Esophagus mucosa (tissue), 1 donor: ENCODE measurements around the gene ZNF107. TPM values are rescaled to one million over a fixed set of nuclear protein-coding genes. Genes with fewer than 3 reads are reported as not detected.
"Not testable (repeated sequence)": the region's sequence is repeated elsewhere in the genome, so short reads cannot be mapped to it uniquely, and the experiment has no call there.

ENCODE experiments used
- ATAC-seq: fragments of 200-7000 bp; cut with Tn5 transposase; one replicate; pipeline ENCODE4 v1.9.1; 2020
- total RNA-seq: library from RNA; stranded (reverse); gene quantifications from one replicate; pipeline ENCODE4 v1.2.4, GENCODE V29; 2023
- donor health status: DM: yes; HTN: yes; CAD: no.

The ZNF107 gene
- total RNA-seq, 1 donor from 2014 or later = 2.3 TPM

GRCh38 chr7:64651203-64651602 is 14.7 kb upstream of the ZNF107 start:
- ATAC-seq = peak; percentile 89

GRCh38 chr7:64651632-64652165 is 14.2 kb upstream of the ZNF107 start:
- peak; percentile 5 for ATAC-seq

DNA sequence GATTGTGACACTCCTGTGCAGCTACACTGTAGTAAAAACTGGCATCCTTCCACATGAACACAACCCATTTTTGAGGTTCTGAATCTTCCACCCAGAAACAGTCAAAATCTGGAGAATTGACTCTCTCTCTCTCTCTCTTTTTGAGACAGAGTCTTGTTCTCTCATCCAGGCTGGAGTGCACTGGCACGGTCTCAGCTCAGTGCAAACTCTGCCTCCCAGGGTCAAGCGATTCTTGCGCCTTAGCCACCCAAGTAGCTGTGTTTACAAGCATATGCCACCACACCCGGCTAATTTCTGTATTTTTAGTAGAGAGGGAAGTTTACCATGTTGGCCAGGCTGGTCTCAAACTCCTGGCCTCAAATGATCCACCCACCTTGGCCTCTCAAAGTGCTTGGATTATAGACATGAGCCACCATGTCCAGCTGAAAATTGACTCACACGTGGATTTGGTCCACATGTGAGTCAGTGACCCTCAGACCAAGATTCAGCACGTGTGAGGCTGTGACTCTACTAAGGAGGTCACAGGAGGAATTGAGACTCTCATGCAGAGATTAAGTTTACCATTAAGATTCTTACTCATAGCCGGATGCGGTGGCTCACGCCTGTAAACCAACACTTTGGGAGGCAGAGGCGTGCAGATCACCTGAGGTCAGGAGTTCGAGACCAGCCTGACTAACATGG is 12.1 kb upstream of the ZNF107 start:
- ATAC-seq = no peak

GRCh38 chr7:64654796-64655548 is 11.0 kb upstream of the ZNF107 start:
- no peak for ATAC-seq

DNA sequence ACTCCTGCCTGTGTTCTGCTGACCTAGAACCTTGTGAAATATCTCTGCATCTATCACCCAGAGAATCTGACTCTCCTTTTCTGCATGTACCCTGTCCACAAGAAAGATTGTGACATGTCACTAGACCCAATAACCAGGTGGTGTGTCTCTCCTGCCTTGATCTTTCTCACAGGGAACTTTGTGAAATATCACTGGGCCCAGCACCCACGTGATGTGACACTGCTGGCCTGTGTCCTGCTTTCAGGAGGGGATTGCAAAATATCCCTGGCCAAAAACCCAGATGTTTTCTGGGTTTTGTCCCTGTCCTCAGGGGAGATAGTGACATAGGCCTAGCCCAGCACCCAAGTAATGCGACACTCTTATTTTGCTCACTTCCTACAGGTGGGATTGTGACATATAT is 10.1 kb upstream of the ZNF107 start:
- ATAC-seq = no peak

- ATAC-seq = peak; percentile 88
Measured at GRCh38 chr7:64656489-64656888, 9.4 kb upstream of the ZNF107 start.

DNA sequence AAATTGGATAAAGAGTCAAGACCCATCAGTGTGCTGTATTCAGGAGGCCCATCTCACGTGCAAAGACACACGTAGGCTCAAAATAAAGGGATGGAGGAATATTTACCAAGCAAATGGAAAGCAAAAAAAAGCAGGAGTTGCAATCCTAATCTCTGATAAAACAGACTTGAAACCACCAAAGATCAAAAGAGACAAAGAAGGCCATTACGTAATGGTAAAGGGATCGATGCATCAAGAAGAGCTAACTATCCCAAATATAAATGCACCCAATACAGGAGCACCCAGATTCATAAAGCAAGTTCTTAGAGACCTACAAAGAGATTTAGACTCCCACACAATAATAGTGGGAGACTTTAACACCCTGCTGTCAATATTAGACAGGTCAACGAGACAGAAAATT is 3.8 kb upstream of the ZNF107 start:
- not testable (repeated sequence) for ATAC-seq

- ATAC-seq = no peak
Measured at GRCh38 chr7:64666663-64667050, 724 bp downstream of the ZNF107 start.

DNA sequence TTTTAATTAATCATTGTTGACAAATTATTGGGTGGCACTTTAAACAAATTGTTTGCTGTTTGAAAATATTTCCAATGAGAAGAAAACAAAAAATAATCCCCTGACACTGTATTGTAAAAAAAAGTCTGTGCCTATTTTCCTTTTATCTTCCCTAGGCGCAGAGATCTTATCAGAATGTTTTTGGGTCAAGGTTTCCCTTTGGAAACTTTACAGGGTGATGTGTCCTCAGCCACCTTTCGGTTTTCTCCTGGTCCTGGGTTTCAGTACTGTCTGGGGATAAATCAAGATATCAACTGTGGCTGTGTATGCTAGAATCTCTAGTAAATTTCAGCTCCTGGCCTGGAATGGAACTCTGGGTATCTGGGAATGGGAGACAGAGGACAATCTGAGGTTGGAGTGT is 1.4 kb downstream of the ZNF107 start:
- no peak for ATAC-seq

GRCh38 chr7:64672414-64672813 is 6.5 kb downstream of the ZNF107 start:
- no peak for ATAC-seq

GRCh38 chr7:64685091-64685490 is 19.2 kb downstream of the ZNF107 start:
- ATAC-seq = no peak

DNA sequence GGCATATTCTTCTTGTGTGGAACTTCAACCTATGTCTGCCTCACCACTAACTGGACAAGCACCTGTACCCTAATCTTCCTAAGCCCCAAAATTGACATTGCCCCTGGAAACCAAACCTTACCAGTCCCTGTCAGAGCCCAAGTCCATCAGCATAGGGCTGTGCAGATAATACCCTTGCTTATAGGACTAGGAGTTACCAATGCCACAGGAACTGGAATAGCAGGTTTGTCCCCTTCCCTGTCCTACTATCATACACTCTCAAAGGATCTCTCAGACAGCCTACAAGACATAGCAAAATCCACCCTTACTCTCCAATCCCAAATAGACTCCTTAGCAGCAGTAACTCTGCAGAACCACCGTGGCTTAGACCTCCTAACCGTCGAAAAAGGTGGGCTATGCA is 19.8 kb downstream of the ZNF107 start:
- peak; percentile 94 for ATAC-seq

- ATAC-seq = peak; percentile 82
Measured at GRCh38 chr7:64686493-64687184, 20.7 kb downstream of the ZNF107 start.

GRCh38 chr7:64687249-64687648 is 21.3 kb downstream of the ZNF107 start:
- ATAC-seq = no peak

GRCh38 chr7:64688988-64689387 is 23.1 kb downstream of the ZNF107 start:
- ATAC-seq = no peak

GRCh38 chr7:64691831-64692230 is 25.9 kb downstream of the ZNF107 start:
- no peak for ATAC-seq

DNA sequence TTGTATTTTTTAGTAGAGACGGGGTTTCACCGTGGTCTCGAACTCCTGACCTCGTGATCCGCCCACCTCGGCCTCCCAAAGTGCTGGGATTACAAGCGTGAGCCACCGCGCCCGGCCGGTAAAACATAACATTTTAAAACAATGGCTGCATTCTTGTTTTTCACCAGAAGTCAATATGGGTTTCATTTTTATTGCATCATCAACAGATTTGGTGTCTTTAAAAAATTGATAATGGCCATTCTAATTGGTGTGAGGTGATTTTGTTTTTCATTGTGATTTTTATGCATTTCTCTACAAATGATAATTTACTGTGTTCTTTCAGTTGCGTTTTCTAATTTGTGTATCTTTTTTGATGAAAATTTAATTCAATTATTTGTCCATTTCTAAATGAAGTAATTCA is 31.9 kb downstream of the ZNF107 start:
- ATAC-seq = not testable (repeated sequence)

GRCh38 chr7:64706625-64707292 is 40.8 kb downstream of the ZNF107 start:
- ATAC-seq = no peak

DNA sequence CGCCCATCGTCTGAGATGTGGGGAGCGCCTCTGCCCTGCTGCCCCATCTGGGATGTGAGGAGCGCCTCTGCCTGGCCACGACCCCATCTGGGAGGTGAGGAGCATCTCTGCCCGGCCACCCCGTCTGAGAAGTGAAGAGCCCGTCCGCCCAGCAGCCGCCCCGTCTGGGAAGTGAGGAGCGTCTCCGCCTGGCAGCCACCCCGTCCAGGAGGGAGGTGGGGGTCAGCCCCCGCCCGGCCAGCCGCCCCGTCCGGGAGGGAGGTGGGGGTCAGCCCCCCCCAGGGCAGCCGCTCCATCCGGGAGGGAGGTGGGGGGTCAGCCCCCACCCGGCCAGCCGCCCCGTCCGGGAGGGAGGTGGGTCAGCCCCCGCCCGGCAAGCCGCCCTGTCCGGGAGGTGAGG is 52.0 kb downstream of the ZNF107 start:
- ATAC-seq = not testable (repeated sequence)

DNA sequence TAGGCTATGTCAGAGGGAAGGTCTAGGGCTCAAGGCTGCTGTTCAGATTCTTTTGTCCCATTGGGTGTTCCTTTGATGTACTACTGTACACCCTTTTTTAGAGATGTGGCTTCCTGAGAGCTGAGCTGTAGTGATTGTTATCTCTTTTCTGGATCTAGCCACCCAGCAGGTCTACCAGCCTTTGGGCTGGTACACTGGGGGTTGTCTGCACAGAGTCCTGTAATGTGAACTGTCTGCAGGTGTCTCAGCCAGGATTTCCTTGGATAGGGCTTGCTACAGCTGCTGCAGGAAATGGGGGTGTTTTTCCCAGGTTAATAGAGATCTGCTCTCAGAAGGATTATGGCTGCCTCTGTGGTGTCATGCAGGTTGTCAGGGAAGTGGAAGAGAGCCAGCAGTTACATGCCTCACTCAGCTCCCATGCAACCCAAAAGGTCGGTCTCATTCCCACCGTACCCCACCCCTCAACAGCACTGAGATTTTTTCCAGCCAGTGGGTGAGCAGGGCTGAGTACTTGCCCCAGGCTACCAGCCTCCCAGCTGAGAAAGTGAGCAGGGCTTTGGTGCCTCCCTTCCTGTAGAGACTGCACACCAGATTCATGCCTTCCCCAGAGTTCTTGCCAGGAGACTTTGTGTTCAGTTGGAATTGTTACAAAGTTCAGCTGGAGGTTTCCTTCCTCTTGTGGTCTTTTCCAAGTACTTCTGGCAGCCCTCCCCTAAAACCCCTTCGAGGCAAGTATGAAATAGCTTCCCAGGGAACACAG is 63.3 kb downstream of the ZNF107 start:
- no peak for ATAC-seq

DNA sequence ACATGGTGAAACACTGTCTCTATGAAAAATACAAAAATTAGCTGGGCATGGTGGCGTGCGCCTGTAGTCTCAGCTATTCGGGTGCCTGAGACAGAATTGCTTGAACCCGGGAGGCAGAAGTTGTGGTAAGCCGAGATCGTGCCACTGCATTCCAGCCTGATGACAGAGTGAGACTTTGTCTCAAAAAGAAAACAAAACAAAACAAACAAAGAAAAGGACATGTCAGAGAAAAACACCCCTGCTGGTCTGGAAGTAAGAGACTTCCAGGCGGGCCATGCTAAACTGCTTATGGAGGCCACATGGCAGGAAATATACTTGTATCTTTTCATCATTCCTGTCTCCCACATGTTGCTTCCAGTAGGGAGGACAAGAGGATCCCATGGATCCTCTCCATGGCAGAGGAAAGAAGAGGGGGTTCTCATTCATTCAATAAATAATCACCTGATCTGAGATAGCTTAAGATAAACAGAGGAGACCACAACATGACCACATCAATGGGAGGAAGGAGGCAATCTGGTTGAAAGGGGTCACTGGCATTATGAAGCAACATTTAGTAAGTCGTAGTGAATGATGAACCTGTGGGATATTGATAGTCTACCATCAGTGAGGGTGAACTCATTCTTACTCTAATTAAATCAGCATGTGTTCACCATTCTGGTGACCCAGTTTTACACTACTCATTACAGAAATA is 67.8 kb downstream of the ZNF107 start:
- ATAC-seq = no peak
